Smooth muscle cell (in vitro differentiated cells): ENCODE results near the gene KLRC1. TPM values are rescaled to one million over a fixed set of nuclear protein-coding genes. Genes with fewer than 3 reads are reported as not detected.
A peak's percentile ranks its signal among the peaks of the same experiment; 100 is the strongest.
"Not testable (repeated sequence)": the region's sequence is repeated elsewhere in the genome, so short reads cannot be mapped to it uniquely, and the experiment has no call there.

ENCODE experiments used
- DNase-seq: peaks from one replicate; lab custom pipeline; 2025; ENCODE audit not compliant: unreplicated experiment; lab: John Stamatoyannopoulos, UW
- H2AFZ ChIP-seq: fragments of 200-600 bp; sonication (generic); 2 replicates; pipeline ENCODE4 v1.6.0; 2016; ENCODE audit warnings: antibody characterized with exemption, low read depth, mild to moderate bottlenecking
- H3F3A ChIP-seq: fragments of 200-600 bp; sonication (generic); 2 replicates; pipeline ENCODE4 v1.6.0; 2017; ENCODE audit warnings: antibody characterized with exemption, low read depth
- H3K27ac ChIP-seq: fragments of 200-600 bp; sonication (generic); 2 replicates; pipeline ENCODE4 v1.5.1; 2016; ENCODE audit warnings: low read depth, mild to moderate bottlenecking
- H3K27me3 ChIP-seq: fragments of 200-600 bp; sonication (generic); 2 replicates; pipeline ENCODE4 v1.6.1; 2016; ENCODE audit warnings: low read depth, mild to moderate bottlenecking
- H3K36me3 ChIP-seq: fragments of 200-600 bp; sonication (generic); 2 replicates; pipeline ENCODE4 v1.5.1; 2016; ENCODE audit warnings: low read depth
- H3K4me1 ChIP-seq: fragments of 200-600 bp; sonication (generic); 2 replicates; pipeline ENCODE4 v1.5.1; 2016; ENCODE audit warnings: low read depth
- H3K4me2 ChIP-seq: fragments of 200-600 bp; sonication (generic); 2 replicates; pipeline ENCODE4 v1.6.0; 2016; ENCODE audit warnings: mild to moderate bottlenecking
- H3K4me3 ChIP-seq: fragments of 200-600 bp; sonication (generic); 2 replicates; pipeline ENCODE4 v1.5.1; 2016; ENCODE audit warnings: mild to moderate bottlenecking
- H3K79me2 ChIP-seq: fragments of 200-600 bp; sonication (generic); 2 replicates; pipeline ENCODE4 v1.6.0; 2016; ENCODE audit warnings: low read depth, mild to moderate bottlenecking
- H3K9ac ChIP-seq: fragments of 200-600 bp; sonication (generic); 2 replicates; pipeline ENCODE4 v1.6.0; 2016; ENCODE audit warnings: low read depth
- H3K9me3 ChIP-seq: fragments of 200-600 bp; sonication (generic); replicated peaks from 2 replicates; pipeline ENCODE4 v1.5.1; 2016; ENCODE audit warnings: low read depth
- H4K20me1 ChIP-seq: fragments of 200-600 bp; sonication (generic); 2 replicates; pipeline ENCODE4 v1.6.0; 2016; ENCODE audit warnings: low read depth
- CTCF ChIP-seq: fragments of 200-600 bp; sonication (generic); IDR thresholded peaks from 2 replicates; pipeline ENCODE4 v1.5.1; 2017; ENCODE audit warnings: borderline replicate concordance, mild to moderate bottlenecking, antibody characterized with exemption; ENCODE audit not compliant: insufficient read depth, poor library complexity, severe bottlenecking
- WGBS: methylation state at CpG from one replicate; pipeline ENCODE4 v1.1.7; 2016; ENCODE audit warnings: low lambda C conversion rate; 5-methylcytosine and 5-hydroxymethylcytosine counted together
- polyA plus RNA-seq: library from polyadenylated mRNA; unstranded; fragments of >200 nt; fragmentation: Nextera tagmentation; extraction: Ambion mirVana; gene quantifications from 2 replicates; pipeline ENCODE4 v1.2.1, GENCODE V29; 2016
- total RNA-seq: library from RNA; depleted of rRNA; stranded (reverse); fragments of >200 nt; gene quantifications from 2 replicates; pipeline ENCODE4 v1.2.3, GENCODE V29; 2014

KLRC1 gene
- total and polyA plus RNA-seq, 2 experiments from 2014 or later, result not detected

GRCh38 chr12:10454531-10454930 lies 1.4 kb upstream of the KLRC1 start:
- Histone ChIP-seq H3K4me3 (no peak overlapping the region), H3K79me2 (no peaks in the 10 kb centered on the region), H3K36me3 (no peaks in the 10 kb centered on the region), H2AFZ (no peak overlapping the region), H3K4me2 (no peak overlapping the region), H3K9me3 (no peaks in the 10 kb centered on the region), H3K9ac (no peak overlapping the region), H3K27me3 (no peaks in the 10 kb centered on the region), H3K4me1 (no peaks in the 10 kb centered on the region), H3F3A (no peaks in the 10 kb centered on the region), H4K20me1 (no peaks in the 10 kb centered on the region), H3K27ac (no peak overlapping the region)
- no peak for DNase-seq
- no peak for TF ChIP-seq CTCF
- 84% methylated on average over 1 of the region's 1 CpG for WGBS

DNA sequence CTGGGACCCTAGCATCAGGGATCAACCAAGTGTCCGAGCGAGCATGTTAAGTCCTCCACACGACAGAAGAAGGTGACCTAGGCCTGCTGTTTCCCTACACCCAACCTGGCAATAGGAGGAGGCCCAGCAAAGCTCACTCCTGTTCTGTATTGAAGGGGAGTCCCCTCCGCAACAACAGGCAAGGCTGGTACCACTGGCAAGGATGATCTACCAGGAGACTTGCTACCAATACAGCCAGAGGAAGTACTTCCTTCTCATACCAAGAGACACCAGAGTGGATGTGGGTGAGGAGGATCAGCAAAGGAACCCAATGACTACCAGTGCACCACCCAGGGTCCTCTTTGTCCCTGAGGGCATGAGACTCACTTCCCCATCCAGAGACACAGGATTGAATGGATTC lies 4.9 kb downstream of the KLRC1 start:
- DNase-seq, result no peak
- TF ChIP-seq CTCF, result no peak
- Histone ChIP-seq H3K27ac (no peak overlapping the region), H3K9me3 (no peaks in the 10 kb centered on the region), H3K4me2 (no peak overlapping the region), H4K20me1 (no peaks in the 10 kb centered on the region), H3K9ac (no peak overlapping the region), H3K4me1 (no peaks in the 10 kb centered on the region), H3K79me2 (no peaks in the 10 kb centered on the region), H3F3A (no peaks in the 10 kb centered on the region), H2AFZ (no peak overlapping the region), H3K27me3 (no peaks in the 10 kb centered on the region), H3K36me3 (no peaks in the 10 kb centered on the region), H3K4me3 (no peak overlapping the region)
- WGBS, result 90% methylated on average over 4 of the region's 4 CpGs

GRCh38 chr12:10446052-10446451 lies 7.1 kb downstream of the KLRC1 start:
- not testable (repeated sequence) for H3K27ac ChIP-seq, H3K27me3 ChIP-seq, H3K4me1 ChIP-seq, H3K4me3 ChIP-seq, DNase-seq, H2AFZ ChIP-seq, H4K20me1 ChIP-seq, H3K4me2 ChIP-seq, H3K9me3 ChIP-seq, H3F3A ChIP-seq, H3K79me2 ChIP-seq, H3K36me3 ChIP-seq, H3K9ac ChIP-seq
- WGBS, result 68% methylated on average over 5 of the region's 5 CpGs

DNA sequence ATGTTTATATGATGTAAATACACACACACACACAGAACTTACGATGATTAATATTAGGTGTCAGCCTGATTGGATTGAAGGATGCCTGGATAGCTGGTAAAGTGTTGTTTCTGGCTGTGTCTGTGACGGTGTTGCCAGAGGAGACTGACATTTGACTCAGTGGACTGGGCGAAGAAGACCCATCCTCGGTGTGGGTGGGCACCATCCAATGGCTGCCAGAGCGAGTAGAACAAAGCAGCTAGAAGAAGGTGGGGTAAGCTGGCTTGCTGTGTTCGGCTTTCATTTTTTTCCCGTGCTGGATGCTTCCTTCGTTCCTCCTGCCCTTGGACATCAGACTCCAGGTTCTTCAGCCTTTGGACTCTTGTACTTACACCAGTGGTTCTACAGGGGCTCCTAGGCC lies 12.0 kb downstream of the KLRC1 start:
- H4K20me1 ChIP-seq, H3K4me3 ChIP-seq, H3K27ac ChIP-seq, H3K4me1 ChIP-seq, DNase-seq, H3K9me3 ChIP-seq, H3K27me3 ChIP-seq, H3K4me2 ChIP-seq, H3K79me2 ChIP-seq, H3K36me3 ChIP-seq, H3F3A ChIP-seq, H3K9ac ChIP-seq, H2AFZ ChIP-seq: not testable (repeated sequence)
- WGBS, result 94% methylated on average over 8 of the region's 8 CpGs

GRCh38 chr12:10439608-10440274 lies 13.4 kb downstream of the KLRC1 start:
- H3F3A ChIP-seq, H3K4me2 ChIP-seq, H3K36me3 ChIP-seq, H2AFZ ChIP-seq, H3K4me1 ChIP-seq, H3K9ac ChIP-seq, H3K27me3 ChIP-seq, H3K79me2 ChIP-seq, H4K20me1 ChIP-seq, H3K4me3 ChIP-seq, H3K27ac ChIP-seq, H3K9me3 ChIP-seq, DNase-seq: not testable (repeated sequence)
- WGBS, result 71% methylated on average over 2 of the region's 2 CpGs

DNA sequence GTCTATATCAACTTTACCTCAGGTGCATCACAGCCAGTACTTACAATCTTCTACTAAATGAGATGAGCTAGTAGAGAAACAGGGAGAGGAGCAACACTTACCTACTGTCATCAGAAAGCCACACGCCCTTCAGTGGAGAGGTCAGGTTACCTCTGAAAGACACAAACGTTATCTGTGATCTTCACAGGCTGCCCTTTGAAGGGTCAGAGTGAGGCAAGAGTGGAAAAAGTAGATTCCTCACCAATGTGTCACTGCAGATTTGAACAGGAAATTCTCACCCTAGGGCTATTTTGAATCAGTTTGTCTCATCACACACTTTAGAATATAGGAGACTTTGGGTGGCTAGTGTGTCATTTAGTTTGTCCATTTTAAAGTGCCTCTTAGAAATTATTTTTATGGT lies 15.6 kb downstream of the KLRC1 start:
- not testable (repeated sequence) for DNase-seq, H3K27ac ChIP-seq, H3K9ac ChIP-seq, H2AFZ ChIP-seq, H3K79me2 ChIP-seq, H3K36me3 ChIP-seq, H3K4me3 ChIP-seq, H3F3A ChIP-seq, H4K20me1 ChIP-seq, H3K9me3 ChIP-seq, H3K4me2 ChIP-seq, H3K4me1 ChIP-seq, H3K27me3 ChIP-seq
- WGBS, result 0% methylated on average over 2 of the region's 2 CpGs

- H3K27ac ChIP-seq, H3K27me3 ChIP-seq, H3K9me3 ChIP-seq, H3K9ac ChIP-seq, H3K36me3 ChIP-seq, H3K4me3 ChIP-seq, H3K4me1 ChIP-seq, H3F3A ChIP-seq, H4K20me1 ChIP-seq, H3K4me2 ChIP-seq, DNase-seq, H3K79me2 ChIP-seq: not testable (repeated sequence)
- 53% methylated on average over 3 of the region's 3 CpGs for WGBS
- peak within 1 kb of the TSS; percentile 30 for H2AFZ ChIP-seq
Measured at GRCh38 chr12:10435816-10436215, 17.4 kb downstream of the KLRC1 start, which contains the start of gene KLRC2. Gene KLRC2 (minus strand): TSS chr12:10436010. CDS start chr12:10435986, 24 bp downstream.
